GM23338 (cell line): ENCODE results near the gene HIVEP1. TPM values are rescaled to one million over a fixed set of nuclear protein-coding genes. Genes with fewer than 3 reads are reported as not detected.

Source experiments
- ATAC-seq: fragments of 200-7000 bp; cut with Tn5 transposase; 3 replicates; pipeline ENCODE4 v1.9.1; 2020
- DNase-seq: peaks from one replicate; pipeline ENCODE4 v3.0.0-alpha.2; 2015; ENCODE audit warnings: low spot score
- H2AFZ ChIP-seq: fragments of 200-600 bp; sonication (generic); 2 replicates; pipeline ENCODE4 v1.8.0; 2016; ENCODE audit warnings: antibody characterized with exemption, mild to moderate bottlenecking, moderate library complexity
- H3F3A ChIP-seq: fragments of 200-600 bp; sonication (generic); replicated peaks from 2 replicates; pipeline ENCODE4 v1.8.0; 2017; ENCODE audit warnings: antibody characterized with exemption, mixed run types, low read depth
- H3K27ac ChIP-seq: fragments of 200-600 bp; sonication (generic); 2 replicates; pipeline ENCODE4 v1.6.1; 2016; ENCODE audit warnings: low read depth
- H3K27me3 ChIP-seq: fragments of 200-600 bp; sonication (generic); 2 replicates; pipeline ENCODE4 v1.8.0; 2016; ENCODE audit warnings: mild to moderate bottlenecking, mixed run types, moderate library complexity; ENCODE audit not compliant: insufficient read depth
- H3K36me3 ChIP-seq: fragments of 200-600 bp; sonication (generic); 2 replicates; pipeline ENCODE4 v1.8.0; 2016; ENCODE audit warnings: mild to moderate bottlenecking; ENCODE audit not compliant: insufficient read depth
- H3K4me1 ChIP-seq: fragments of 200-600 bp; sonication (generic); 2 replicates; pipeline ENCODE4 v1.8.0; 2016; ENCODE audit warnings: mild to moderate bottlenecking, moderate library complexity; ENCODE audit not compliant: insufficient read depth
- H3K4me2 ChIP-seq: fragments of 200-600 bp; sonication (generic); 2 replicates; pipeline ENCODE4 v1.7.1; 2017; ENCODE audit warnings: mixed run types
- H3K4me3 ChIP-seq: fragments of 200-600 bp; sonication (generic); 2 replicates; pipeline ENCODE4 v1.6.1; 2016; ENCODE audit warnings: mixed run types
- H3K79me2 ChIP-seq: fragments of 200-600 bp; sonication (generic); replicated peaks from 2 replicates; pipeline ENCODE4 v1.8.0; 2017; ENCODE audit warnings: mild to moderate bottlenecking; ENCODE audit not compliant: insufficient read depth
- H3K9me2 ChIP-seq: fragments of 200-600 bp; sonication (generic); 2 replicates; pipeline ENCODE4 v1.8.0; 2017; ENCODE audit not compliant: insufficient read depth
- H4K20me1 ChIP-seq: fragments of 200-600 bp; sonication (generic); replicated peaks from 2 replicates; pipeline ENCODE4 v1.8.0; 2017; ENCODE audit warnings: mild to moderate bottlenecking; ENCODE audit not compliant: insufficient read depth
- H3K27ac Mint-ChIP-seq: 2 replicates; pipeline ENCODE4 v1.8.0; 2020; ENCODE audit warnings: inconsistent platforms, mild to moderate bottlenecking, moderate library complexity, mixed read lengths
- H3K27me3 Mint-ChIP-seq: 3 replicates; pipeline ENCODE4 v1.8.0; 2022; ENCODE audit warnings: low read depth, mild to moderate bottlenecking, moderate library complexity, mixed read lengths, inconsistent platforms; ENCODE audit not compliant: insufficient read depth, poor library complexity
- H3K36me3 Mint-ChIP-seq: 3 replicates; pipeline ENCODE4 v1.8.0; 2021; ENCODE audit warnings: low read depth, mild to moderate bottlenecking, inconsistent platforms, moderate library complexity, mixed read lengths
- H3K4me1 Mint-ChIP-seq: 3 replicates; pipeline ENCODE4 v1.8.0; 2020; ENCODE audit warnings: mild to moderate bottlenecking, inconsistent platforms, mixed read lengths
- H3K4me3 Mint-ChIP-seq: 3 replicates; pipeline ENCODE4 v1.8.0; 2021; ENCODE audit warnings: moderate library complexity, mild to moderate bottlenecking, inconsistent platforms, mixed read lengths
- H3K9me3 Mint-ChIP-seq: 3 replicates; pipeline ENCODE4 v1.8.0; 2020; ENCODE audit warnings: moderate library complexity, mild to moderate bottlenecking, inconsistent platforms, mixed read lengths
- CREB1 ChIP-seq: fragments of 250-450 bp; sonication (Bioruptor Pico); IDR thresholded peaks from 2 replicates; pipeline ENCODE4 v1.5.0; 2020; ENCODE audit warnings: low read depth, mild to moderate bottlenecking, moderate library complexity
- EZH2 ChIP-seq: fragments of 200-600 bp; sonication (generic); IDR thresholded peaks from one replicate; pipeline ENCODE4 v1.8.0; 2017; ENCODE audit warnings: antibody characterized with exemption, mild to moderate bottlenecking, low read depth; ENCODE audit not compliant: unreplicated experiment
- EZH2phosphoT487 ChIP-seq: fragments of 200-600 bp; sonication (generic); IDR thresholded peaks from one replicate; pipeline ENCODE4 v1.8.1; 2018; ENCODE audit warnings: antibody characterized with exemption; ENCODE audit not compliant: unreplicated experiment
- JUNB ChIP-seq: IDR thresholded peaks from one replicate; pipeline ENCODE4 v1.6.1; 2016; ENCODE audit warnings: antibody characterized with exemption; ENCODE audit not compliant: unreplicated experiment
- NANOG ChIP-seq: IDR thresholded peaks from 2 replicates; pipeline ENCODE4 v1.6.1; 2016; ENCODE audit warnings: antibody characterized with exemption, borderline replicate concordance
- POLR2AphosphoS5 ChIP-seq: IDR thresholded peaks from 2 replicates; pipeline ENCODE4 v1.6.1; 2016; ENCODE audit warnings: antibody characterized with exemption, low read depth
- STAT1 ChIP-seq: IDR thresholded peaks from one replicate; pipeline ENCODE4 v1.6.1; 2016; ENCODE audit warnings: antibody characterized with exemption; ENCODE audit not compliant: unreplicated experiment
- ZNF114 ChIP-seq: fragments of 250-450 bp; sonication (Bioruptor Pico); IDR thresholded peaks from 2 replicates; pipeline ENCODE4 v1.5.0; 2020; ENCODE audit warnings: mild to moderate bottlenecking, moderate library complexity
- ZNF331 ChIP-seq: fragments of 250-450 bp; sonication (Bioruptor Pico); IDR thresholded peaks from 2 replicates; pipeline ENCODE4 v1.5.0; 2020; ENCODE audit warnings: low read depth, mild to moderate bottlenecking, moderate library complexity
- polyA plus RNA-seq: library from polyadenylated mRNA; unstranded; fragments of >200 nt; fragmentation: Nextera tagmentation; extraction: Ambion mirVana; gene quantifications from 2 replicates; pipeline ENCODE4 v1.2.1, GENCODE V29; 2016
- total RNA-seq: library from RNA; depleted of rRNA; stranded (reverse); fragments of >200 nt; shearing (Covaris generic); gene quantifications from 2 replicates; pipeline ENCODE4 v1.2.3, GENCODE V29; 2014
- TF ChIP-seq, protein P1 (sequence below): IDR thresholded peaks from 2 replicates; pipeline ENCODE4 v1.6.1; 2016; ENCODE audit warnings: antibody characterized with exemption
- TF ChIP-seq, protein P2 (sequence below): IDR thresholded peaks from one replicate; pipeline ENCODE4 v1.6.1; 2018; ENCODE audit warnings: antibody characterized with exemption; ENCODE audit not compliant: unreplicated experiment
- TF ChIP-seq, protein P3 (sequence below), 2 experiments: fragments of 200-600 bp in 1 of 2; sonication (generic) in 1 of 2; conservative IDR thresholded peaks; 2 replicates each; pipeline versions ENCODE4 v1.5.1 to v1.6.1; 2016 to 2017; ENCODE audit warnings: antibody characterized with exemption in 2 of 2, low read depth in 2 of 2, mild to moderate bottlenecking in 2 of 2, moderate library complexity in 1 of 2
- TF ChIP-seq, protein P4 (sequence below): fragments of 250-450 bp; sonication (Bioruptor Pico); IDR thresholded peaks from 2 replicates; pipeline ENCODE4 v1.5.0; 2020; ENCODE audit warnings: mild to moderate bottlenecking, moderate library complexity

HIVEP1 gene
- total and polyA plus RNA-seq, 2 experiments from 2014 or later = 10.1 to 21.7 TPM

DNA sequence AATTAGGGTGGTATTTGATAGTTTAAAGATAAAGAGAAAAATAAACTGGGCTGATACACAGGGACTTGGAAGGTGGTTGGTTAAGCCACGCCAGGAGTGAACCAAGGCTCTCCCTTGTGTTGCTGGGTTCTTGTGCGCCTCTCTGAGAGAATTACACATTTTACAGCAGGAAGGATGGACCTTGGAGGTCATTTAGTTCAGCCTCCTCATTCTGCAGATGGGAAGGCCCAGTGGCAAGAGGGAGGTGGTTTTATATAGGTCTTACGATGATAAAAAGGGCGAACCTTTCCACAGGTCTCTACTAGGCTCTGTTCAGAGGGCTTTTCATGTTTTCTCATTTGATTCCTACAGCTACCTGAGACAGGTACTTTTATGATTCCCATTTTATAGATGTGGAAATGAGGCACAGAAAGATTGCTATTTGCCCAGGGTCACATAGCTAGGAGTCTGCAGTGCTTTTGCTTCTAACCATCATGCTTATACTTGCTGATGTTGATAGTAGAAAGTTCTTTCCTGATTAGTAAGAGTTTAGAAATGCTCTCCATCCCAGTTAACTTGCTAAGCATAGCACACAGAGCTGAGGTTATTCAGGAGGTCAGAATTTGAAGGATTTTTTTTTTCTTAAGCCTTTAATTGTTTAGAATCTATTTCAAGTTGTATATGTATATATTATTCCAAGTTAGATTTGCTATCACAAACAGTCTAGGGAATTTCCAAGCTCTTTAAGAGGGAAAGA is 12.8 kb downstream of the HIVEP1 start:
- Histone ChIP-seq H3K4me1 (peaks cover 4% of the 10 kb centered on the region; the same call in 1 of the 2 replicates), H3K27me3 (no peaks in the 10 kb centered on the region), H3K4me2 (no peak overlapping the region), H3K9me2 (no peaks in the 10 kb centered on the region), H3F3A (no peaks in the 10 kb centered on the region), H4K20me1 (no peaks in the 10 kb centered on the region; the same call in none of the 2 replicates), H3K4me3 (no peak overlapping the region), H3K79me2 (peaks cover 100% of the 10 kb centered on the region), H3K27ac (no peak overlapping the region), H3K36me3 (no peaks in the 10 kb centered on the region), H2AFZ (no peak overlapping the region)
- H3K36me3 Mint-ChIP-seq = peaks cover 57% of the 10 kb centered on the region
- TF ChIP-seq EZH2 (no peak), EZH2phosphoT487 (no peak), POLR2AphosphoS5 (no peak), STAT1 (no peak), ZNF331 (no peak), ZNF114 (CRISPR knock-in tag) (no peak), CREB1 (CRISPR knock-in tag) (no peak), NANOG (no peak), JUNB (no peak)
- TF ChIP-seq, protein P1, sequence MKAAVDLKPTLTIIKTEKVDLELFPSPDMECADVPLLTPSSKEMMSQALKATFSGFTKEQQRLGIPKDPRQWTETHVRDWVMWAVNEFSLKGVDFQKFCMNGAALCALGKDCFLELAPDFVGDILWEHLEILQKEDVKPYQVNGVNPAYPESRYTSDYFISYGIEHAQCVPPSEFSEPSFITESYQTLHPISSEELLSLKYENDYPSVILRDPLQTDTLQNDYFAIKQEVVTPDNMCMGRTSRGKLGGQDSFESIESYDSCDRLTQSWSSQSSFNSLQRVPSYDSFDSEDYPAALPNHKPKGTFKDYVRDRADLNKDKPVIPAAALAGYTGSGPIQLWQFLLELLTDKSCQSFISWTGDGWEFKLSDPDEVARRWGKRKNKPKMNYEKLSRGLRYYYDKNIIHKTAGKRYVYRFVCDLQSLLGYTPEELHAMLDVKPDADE = no peak
- TF ChIP-seq, protein P2, sequence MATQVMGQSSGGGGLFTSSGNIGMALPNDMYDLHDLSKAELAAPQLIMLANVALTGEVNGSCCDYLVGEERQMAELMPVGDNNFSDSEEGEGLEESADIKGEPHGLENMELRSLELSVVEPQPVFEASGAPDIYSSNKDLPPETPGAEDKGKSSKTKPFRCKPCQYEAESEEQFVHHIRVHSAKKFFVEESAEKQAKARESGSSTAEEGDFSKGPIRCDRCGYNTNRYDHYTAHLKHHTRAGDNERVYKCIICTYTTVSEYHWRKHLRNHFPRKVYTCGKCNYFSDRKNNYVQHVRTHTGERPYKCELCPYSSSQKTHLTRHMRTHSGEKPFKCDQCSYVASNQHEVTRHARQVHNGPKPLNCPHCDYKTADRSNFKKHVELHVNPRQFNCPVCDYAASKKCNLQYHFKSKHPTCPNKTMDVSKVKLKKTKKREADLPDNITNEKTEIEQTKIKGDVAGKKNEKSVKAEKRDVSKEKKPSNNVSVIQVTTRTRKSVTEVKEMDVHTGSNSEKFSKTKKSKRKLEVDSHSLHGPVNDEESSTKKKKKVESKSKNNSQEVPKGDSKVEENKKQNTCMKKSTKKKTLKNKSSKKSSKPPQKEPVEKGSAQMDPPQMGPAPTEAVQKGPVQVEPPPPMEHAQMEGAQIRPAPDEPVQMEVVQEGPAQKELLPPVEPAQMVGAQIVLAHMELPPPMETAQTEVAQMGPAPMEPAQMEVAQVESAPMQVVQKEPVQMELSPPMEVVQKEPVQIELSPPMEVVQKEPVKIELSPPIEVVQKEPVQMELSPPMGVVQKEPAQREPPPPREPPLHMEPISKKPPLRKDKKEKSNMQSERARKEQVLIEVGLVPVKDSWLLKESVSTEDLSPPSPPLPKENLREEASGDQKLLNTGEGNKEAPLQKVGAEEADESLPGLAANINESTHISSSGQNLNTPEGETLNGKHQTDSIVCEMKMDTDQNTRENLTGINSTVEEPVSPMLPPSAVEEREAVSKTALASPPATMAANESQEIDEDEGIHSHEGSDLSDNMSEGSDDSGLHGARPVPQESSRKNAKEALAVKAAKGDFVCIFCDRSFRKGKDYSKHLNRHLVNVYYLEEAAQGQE = no peak
- TF ChIP-seq, protein P3, sequence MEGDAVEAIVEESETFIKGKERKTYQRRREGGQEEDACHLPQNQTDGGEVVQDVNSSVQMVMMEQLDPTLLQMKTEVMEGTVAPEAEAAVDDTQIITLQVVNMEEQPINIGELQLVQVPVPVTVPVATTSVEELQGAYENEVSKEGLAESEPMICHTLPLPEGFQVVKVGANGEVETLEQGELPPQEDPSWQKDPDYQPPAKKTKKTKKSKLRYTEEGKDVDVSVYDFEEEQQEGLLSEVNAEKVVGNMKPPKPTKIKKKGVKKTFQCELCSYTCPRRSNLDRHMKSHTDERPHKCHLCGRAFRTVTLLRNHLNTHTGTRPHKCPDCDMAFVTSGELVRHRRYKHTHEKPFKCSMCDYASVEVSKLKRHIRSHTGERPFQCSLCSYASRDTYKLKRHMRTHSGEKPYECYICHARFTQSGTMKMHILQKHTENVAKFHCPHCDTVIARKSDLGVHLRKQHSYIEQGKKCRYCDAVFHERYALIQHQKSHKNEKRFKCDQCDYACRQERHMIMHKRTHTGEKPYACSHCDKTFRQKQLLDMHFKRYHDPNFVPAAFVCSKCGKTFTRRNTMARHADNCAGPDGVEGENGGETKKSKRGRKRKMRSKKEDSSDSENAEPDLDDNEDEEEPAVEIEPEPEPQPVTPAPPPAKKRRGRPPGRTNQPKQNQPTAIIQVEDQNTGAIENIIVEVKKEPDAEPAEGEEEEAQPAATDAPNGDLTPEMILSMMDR (conservative IDR thresholded peaks at IDR 0.05; ENCODE audit: low read depth in 2 of 2) = no peak
- TF ChIP-seq, protein P4, sequence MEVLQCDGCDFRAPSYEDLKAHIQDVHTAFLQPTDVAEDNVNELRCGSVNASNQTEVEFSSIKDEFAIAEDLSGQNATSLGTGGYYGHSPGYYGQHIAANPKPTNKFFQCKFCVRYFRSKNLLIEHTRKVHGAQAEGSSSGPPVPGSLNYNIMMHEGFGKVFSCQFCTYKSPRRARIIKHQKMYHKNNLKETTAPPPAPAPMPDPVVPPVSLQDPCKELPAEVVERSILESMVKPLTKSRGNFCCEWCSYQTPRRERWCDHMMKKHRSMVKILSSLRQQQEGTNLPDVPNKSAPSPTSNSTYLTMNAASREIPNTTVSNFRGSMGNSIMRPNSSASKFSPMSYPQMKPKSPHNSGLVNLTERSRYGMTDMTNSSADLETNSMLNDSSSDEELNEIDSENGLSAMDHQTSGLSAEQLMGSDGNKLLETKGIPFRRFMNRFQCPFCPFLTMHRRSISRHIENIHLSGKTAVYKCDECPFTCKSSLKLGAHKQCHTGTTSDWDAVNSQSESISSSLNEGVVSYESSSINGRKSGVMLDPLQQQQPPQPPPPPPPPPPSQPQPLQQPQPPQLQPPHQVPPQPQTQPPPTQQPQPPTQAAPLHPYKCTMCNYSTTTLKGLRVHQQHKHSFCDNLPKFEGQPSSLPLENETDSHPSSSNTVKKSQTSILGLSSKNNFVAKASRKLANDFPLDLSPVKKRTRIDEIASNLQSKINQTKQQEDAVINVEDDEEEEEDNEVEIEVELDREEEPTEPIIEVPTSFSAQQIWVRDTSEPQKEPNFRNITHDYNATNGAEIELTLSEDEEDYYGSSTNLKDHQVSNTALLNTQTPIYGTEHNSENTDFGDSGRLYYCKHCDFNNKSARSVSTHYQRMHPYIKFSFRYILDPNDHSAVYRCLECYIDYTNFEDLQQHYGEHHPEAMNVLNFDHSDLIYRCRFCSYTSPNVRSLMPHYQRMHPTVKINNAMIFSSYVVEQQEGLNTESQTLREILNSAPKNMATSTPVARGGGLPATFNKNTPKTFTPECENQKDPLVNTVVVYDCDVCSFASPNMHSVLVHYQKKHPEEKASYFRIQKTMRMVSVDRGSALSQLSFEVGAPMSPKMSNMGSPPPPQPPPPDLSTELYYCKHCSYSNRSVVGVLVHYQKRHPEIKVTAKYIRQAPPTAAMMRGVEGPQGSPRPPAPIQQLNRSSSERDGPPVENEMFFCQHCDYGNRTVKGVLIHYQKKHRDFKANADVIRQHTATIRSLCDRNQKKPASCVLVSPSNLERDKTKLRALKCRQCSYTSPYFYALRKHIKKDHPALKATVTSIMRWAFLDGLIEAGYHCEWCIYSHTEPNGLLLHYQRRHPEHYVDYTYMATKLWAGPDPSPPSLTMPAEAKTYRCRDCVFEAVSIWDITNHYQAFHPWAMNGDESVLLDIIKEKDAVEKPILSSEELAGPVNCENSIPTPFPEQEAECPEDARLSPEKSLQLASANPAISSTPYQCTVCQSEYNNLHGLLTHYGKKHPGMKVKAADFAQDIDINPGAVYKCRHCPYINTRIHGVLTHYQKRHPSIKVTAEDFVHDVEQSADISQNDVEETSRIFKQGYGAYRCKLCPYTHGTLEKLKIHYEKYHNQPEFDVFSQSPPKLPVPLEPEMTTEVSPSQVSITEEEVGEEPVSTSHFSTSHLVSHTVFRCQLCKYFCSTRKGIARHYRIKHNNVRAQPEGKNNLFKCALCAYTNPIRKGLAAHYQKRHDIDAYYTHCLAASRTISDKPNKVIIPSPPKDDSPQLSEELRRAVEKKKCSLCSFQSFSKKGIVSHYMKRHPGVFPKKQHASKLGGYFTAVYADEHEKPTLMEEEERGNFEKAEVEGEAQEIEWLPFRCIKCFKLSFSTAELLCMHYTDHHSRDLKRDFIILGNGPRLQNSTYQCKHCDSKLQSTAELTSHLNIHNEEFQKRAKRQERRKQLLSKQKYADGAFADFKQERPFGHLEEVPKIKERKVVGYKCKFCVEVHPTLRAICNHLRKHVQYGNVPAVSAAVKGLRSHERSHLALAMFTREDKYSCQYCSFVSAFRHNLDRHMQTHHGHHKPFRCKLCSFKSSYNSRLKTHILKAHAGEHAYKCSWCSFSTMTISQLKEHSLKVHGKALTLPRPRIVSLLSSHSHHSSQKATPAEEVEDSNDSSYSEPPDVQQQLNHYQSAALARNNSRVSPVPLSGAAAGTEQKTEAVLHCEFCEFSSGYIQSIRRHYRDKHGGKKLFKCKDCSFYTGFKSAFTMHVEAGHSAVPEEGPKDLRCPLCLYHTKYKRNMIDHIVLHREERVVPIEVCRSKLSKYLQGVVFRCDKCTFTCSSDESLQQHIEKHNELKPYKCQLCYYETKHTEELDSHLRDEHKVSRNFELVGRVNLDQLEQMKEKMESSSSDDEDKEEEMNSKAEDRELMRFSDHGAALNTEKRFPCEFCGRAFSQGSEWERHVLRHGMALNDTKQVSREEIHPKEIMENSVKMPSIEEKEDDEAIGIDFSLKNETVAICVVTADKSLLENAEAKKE (CRISPR knock-in tag) = no peak
- peaks cover 3% of the 10 kb centered on the region for H3K27me3 Mint-ChIP-seq
- no peak overlapping the region for H3K4me3 Mint-ChIP-seq
- H3K4me1 Mint-ChIP-seq = peaks cover 34% of the 10 kb centered on the region
- ATAC-seq (no peak), DNase-seq (no peak)
- H3K27ac Mint-ChIP-seq = no peak overlapping the region
- no peaks in the 10 kb centered on the region for H3K9me3 Mint-ChIP-seq
